GM21367 (cell line): ENCODE results near the gene NR4A1.
"Not testable (repeated sequence)": the region's sequence is repeated elsewhere in the genome, so short reads cannot be mapped to it uniquely, and the experiment has no call there.

Experiments used
- ATAC-seq: cut with Tn5 transposase; IDR thresholded peaks from one replicate; pipeline ENCODE4 v1.9.1; 2021; ENCODE audit not compliant: unreplicated experiment

The NR4A1 gene

GRCh38 chr12:52093346-52093745 lies 42.1 kb downstream of the NR4A1 start:
- no peak for ATAC-seq

GRCh38 chr12:52096332-52097044 lies 45.2 kb downstream of the NR4A1 start:
- ATAC-seq: no peak

GRCh38 chr12:52097045-52097666 lies 45.9 kb downstream of the NR4A1 start:
- no peak for ATAC-seq

GRCh38 chr12:52104431-52105089 lies 53.3 kb downstream of the NR4A1 start:
- not testable (repeated sequence) for ATAC-seq
